ENCODE data around the gene PRX. TPM values are rescaled to one million over a fixed set of nuclear protein-coding genes. Genes with fewer than 3 reads are reported as not detected.

Gene PRX
- total RNA-seq, 1 donor from 2014 or later = 2.8 TPM

DNA sequence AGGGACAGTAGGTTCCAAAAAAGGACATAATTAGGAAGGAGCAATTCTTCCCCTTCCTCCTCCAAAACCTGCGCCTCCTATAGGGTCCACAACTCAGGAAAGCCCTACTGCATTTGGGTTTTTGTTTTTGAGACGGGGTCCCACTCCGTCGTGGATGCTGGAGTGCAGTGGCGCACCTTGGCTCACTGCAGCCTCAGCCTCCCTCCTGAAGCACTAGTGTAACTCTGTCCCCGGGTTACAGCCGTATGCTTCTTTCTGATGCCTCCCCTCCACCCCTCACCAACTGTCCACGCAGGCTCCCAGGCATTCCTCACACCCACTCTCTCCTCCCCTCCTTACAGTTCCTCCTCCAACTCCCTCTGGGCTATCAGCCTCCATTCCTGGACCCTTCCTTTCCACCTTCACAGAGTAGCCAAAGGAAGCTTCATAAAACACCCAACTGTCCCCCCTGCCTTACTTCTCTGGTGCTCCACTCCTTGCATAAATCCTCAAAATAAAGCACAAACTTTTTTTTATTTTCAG is 33.1 kb upstream of the PRX start:
- Mint-ChIP-seq H3K27ac (ENCODE audit: unreplicated experiment) (no peak overlapping the region), H3K4me1 (peaks cover 21% of the 10 kb centered on the region), H3K4me3 (peak overlapping the region; percentile 83), H3K27me3 (ENCODE audit: low read depth) (peaks cover 2% of the 10 kb centered on the region), H3K9me3 (no peaks in the 10 kb centered on the region), H3K36me3 (ENCODE audit: low read depth) (no peaks in the 10 kb centered on the region)
- no peak for DNase-seq (ENCODE audit: low read depth, low spot score)
- TF ChIP-seq, protein P1, sequence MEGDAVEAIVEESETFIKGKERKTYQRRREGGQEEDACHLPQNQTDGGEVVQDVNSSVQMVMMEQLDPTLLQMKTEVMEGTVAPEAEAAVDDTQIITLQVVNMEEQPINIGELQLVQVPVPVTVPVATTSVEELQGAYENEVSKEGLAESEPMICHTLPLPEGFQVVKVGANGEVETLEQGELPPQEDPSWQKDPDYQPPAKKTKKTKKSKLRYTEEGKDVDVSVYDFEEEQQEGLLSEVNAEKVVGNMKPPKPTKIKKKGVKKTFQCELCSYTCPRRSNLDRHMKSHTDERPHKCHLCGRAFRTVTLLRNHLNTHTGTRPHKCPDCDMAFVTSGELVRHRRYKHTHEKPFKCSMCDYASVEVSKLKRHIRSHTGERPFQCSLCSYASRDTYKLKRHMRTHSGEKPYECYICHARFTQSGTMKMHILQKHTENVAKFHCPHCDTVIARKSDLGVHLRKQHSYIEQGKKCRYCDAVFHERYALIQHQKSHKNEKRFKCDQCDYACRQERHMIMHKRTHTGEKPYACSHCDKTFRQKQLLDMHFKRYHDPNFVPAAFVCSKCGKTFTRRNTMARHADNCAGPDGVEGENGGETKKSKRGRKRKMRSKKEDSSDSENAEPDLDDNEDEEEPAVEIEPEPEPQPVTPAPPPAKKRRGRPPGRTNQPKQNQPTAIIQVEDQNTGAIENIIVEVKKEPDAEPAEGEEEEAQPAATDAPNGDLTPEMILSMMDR (conservative IDR thresholded peaks at IDR 0.05) = no peak

DNA sequence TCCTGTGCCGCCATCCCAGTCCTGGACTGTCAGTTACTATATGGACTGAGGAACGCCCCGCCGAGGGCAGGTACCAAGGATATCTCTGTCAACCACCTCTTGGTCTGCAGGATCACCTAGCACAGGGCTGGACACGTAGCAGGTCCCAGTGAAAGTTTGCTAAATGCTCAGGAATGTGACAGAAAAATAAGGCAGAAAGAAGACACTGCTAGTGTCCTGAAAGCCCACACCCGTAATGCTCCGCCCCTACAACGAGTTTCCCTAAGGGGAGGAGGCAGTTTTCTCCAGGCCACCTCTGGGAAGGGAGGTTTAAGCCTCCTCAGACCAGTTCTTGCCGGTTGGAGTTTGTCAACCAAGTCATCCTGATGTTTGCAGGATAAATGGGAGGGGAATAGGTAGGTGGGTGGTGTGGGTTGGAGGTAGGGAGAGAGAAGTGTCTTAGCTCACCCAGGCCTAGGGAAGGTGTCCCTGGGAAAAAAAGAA is 32.6 kb upstream of the PRX start:
- Mint-ChIP-seq H3K27ac (ENCODE audit: unreplicated experiment) (peak overlapping the region; percentile 71), H3K9me3 (no peaks in the 10 kb centered on the region), H3K4me3 (peak overlapping the region; percentile 83), H3K4me1 (peaks cover 25% of the 10 kb centered on the region), H3K27me3 (ENCODE audit: low read depth) (peaks cover 2% of the 10 kb centered on the region), H3K36me3 (ENCODE audit: low read depth) (no peaks in the 10 kb centered on the region)
- TF ChIP-seq, protein P1 (conservative IDR thresholded peaks at IDR 0.05) = no peak
- DNase-seq (ENCODE audit: low read depth, low spot score) = no peak

DNA sequence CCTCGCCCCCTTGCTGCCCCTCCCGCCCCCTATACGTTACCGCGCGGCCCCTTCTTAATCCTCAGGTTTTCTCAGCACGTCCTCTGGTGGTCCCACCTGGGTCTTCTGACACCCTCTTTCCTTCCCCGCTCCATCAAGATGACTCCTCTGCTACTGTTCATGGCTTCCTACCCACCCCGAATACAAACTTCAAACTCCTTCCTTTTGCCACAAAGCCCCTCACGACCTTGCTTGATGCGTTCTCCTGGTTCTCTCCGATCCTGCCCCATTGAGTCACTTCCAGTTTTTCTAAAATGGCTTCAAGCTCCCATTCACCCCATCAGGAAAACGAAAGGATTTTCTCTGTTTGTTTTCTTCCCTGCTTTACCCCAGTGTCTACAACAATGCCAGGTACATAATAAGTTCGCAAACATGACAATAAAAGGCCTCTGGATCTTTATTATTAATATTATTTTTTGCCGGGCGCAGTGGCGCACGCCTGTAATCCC is 31.7 kb upstream of the PRX start:
- DNase-seq (ENCODE audit: low read depth, low spot score) = no peak
- peaks cover 2% of the 10 kb centered on the region for H3K27me3 Mint-ChIP-seq (ENCODE audit: low read depth)
- TF ChIP-seq, protein P1 (conservative IDR thresholded peaks at IDR 0.05) = peak; percentile 27
- peak overlapping the region; percentile 98 for H3K27ac Mint-ChIP-seq (ENCODE audit: unreplicated experiment)
- no peaks in the 10 kb centered on the region for H3K36me3 Mint-ChIP-seq (ENCODE audit: low read depth)
- no peaks in the 10 kb centered on the region for H3K9me3 Mint-ChIP-seq
- peak overlapping the region; percentile 97 for H3K4me3 Mint-ChIP-seq
- peaks cover 26% of the 10 kb centered on the region for H3K4me1 Mint-ChIP-seq

- TF ChIP-seq, protein P1 (conservative IDR thresholded peaks at IDR 0.05) = no peak
- Mint-ChIP-seq H3K4me3 (peak within 1 kb of the TSS; percentile 97), H3K27ac (ENCODE audit: unreplicated experiment) (peak within 1 kb of the TSS; percentile 98), H3K36me3 (ENCODE audit: low read depth) (no peaks in the 10 kb centered on the region), H3K4me1 (peaks cover 26% of the 10 kb centered on the region), H3K9me3 (no peaks in the 10 kb centered on the region), H3K27me3 (ENCODE audit: low read depth) (peaks cover 2% of the 10 kb centered on the region)
- peak; percentile 96 for DNase-seq (ENCODE audit: low read depth, low spot score)
These were observed 31.0 kb upstream of the PRX start, which contains the start of gene SERTAD3 for GRCh38 chr19:40444000-40444824. Gene SERTAD3, minus strand, starts transcription at chr19:40444335. Its CDS starts 2,255 bp downstream, at chr19:40442080.

DNA sequence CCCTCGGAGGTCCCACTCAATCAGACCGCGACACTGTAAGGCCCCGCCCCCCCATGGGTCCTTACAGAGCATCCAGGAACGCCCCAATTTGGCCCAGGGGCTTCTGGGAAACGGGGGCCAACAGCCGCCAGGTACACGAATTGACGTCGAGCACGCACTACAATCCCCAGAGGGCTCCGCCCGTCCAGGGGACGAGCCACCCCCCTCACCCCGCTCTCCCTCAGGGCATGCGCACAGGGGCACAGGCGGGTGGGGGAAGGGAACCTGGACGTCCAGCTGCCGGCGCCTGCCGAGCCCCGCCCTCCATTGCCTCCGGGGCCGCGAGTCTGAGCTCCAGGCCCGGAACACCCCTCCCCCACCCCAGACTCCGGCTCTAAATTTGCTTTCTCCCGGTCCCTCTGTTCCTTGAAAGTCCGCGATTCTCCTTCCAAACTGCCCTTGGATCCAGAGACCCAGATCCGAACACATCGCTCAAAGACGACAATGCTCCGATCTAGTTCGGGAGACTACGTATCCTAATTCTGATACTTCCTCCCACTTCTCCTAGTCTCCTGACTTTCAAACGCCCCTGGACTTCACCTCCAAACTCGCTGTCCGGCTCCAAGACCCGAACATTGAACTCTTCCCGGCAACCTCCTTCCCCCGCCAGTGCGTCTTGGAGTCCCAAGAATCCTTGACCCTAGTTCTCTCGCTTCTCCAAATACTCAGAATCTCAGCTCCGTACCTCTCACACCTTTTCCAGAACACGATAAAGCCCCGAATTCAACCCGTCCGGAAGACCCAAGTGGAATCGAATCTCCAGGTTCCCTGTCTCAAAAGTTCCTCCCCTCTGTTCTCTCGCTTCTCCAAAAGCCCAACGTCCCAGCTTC is 30.2 kb upstream of the PRX start:
- H3K9me3 Mint-ChIP-seq = no peaks in the 10 kb centered on the region
- peak overlapping the region; percentile 97 for H3K4me3 Mint-ChIP-seq
- peaks cover 2% of the 10 kb centered on the region for H3K27me3 Mint-ChIP-seq (ENCODE audit: low read depth)
- H3K4me1 Mint-ChIP-seq = peaks cover 26% of the 10 kb centered on the region
- DNase-seq (ENCODE audit: low read depth, low spot score) = peak; percentile 99
- peak overlapping the region; percentile 96 for H3K27ac Mint-ChIP-seq (ENCODE audit: unreplicated experiment)
- H3K36me3 Mint-ChIP-seq (ENCODE audit: low read depth) = no peaks in the 10 kb centered on the region
- TF ChIP-seq, protein P1 (conservative IDR thresholded peaks at IDR 0.05) = no peak
